ENCODE results near the gene MYL5. TPM values are rescaled to one million over a fixed set of nuclear protein-coding genes. Genes with fewer than 3 reads are reported as not detected.
"Not testable (repeated sequence)": the region's sequence is repeated elsewhere in the genome, so short reads cannot be mapped to it uniquely, and the experiment has no call there.

MYL5 gene
- total RNA-seq, 1 donor from 2014 or later: 6.5 TPM

GRCh38 chr4:699816-700580 is 25.7 kb downstream of the MYL5 start:
- DNase-seq (ENCODE audit: low spot score): no peak
- intact Hi-C loops (cut with DNase I): no loop called here

- intact Hi-C loops (cut with DNase I): no loop called here
- no peak for DNase-seq (ENCODE audit: low spot score)
Measured at GRCh38 chr4:700587-701264, 26.4 kb downstream of the MYL5 start.

GRCh38 chr4:702618-703048 is 28.3 kb downstream of the MYL5 start:
- DNase-seq (ENCODE audit: low spot score): no peak
- intact Hi-C loops (cut with DNase I): no loop called here

GRCh38 chr4:703336-704197 is 29.2 kb downstream of the MYL5 start:
- DNase-seq (ENCODE audit: low spot score): no peak
- intact Hi-C loops (cut with DNase I): loop anchor here (2.0 kb wide), 1 partner anchor 17 kb away; no protein-coding TSS in a partner anchor

- intact Hi-C loops (cut with DNase I): loop anchor here (2.0 kb wide), 1 partner anchor 18 kb away; no protein-coding TSS in a partner anchor
- no peak for DNase-seq (ENCODE audit: low spot score)
Measured at GRCh38 chr4:704198-704891, 30.0 kb downstream of the MYL5 start.

- intact Hi-C loops (cut with DNase I): loop anchor here (2.0 kb wide), 1 partner anchor 18 kb away; no protein-coding TSS in a partner anchor
- no peak for DNase-seq (ENCODE audit: low spot score)
Measured at GRCh38 chr4:704971-705277, 30.6 kb downstream of the MYL5 start.

- peak; percentile 98 for DNase-seq (ENCODE audit: low spot score)
- intact Hi-C loops (cut with DNase I): loop anchor here (2.0 kb wide), 1 partner anchor 19 kb away; no protein-coding TSS in a partner anchor
Measured at GRCh38 chr4:705278-706082, 31.1 kb downstream of the MYL5 start, which contains the start of gene PCGF3. PCGF3 (plus strand) TSS chr4:705832; CDS start chr4:733681, 27,849 bp downstream.

GRCh38 chr4:706083-706633 is 31.8 kb downstream of the MYL5 start:
- intact Hi-C loops (cut with DNase I); DNase-seq (ENCODE audit: low spot score): not testable (repeated sequence)

- DNase-seq (ENCODE audit: low spot score): no peak
- intact Hi-C loops (cut with DNase I): no loop called here
Measured at GRCh38 chr4:706834-707598, 32.7 kb downstream of the MYL5 start.

- intact Hi-C loops (cut with DNase I): no loop called here
- DNase-seq (ENCODE audit: low spot score): no peak
Measured at GRCh38 chr4:707929-708630, 33.7 kb downstream of the MYL5 start.

GRCh38 chr4:708631-708933 is 34.2 kb downstream of the MYL5 start:
- intact Hi-C loops (cut with DNase I): no loop called here

GRCh38 chr4:709348-709747 is 35.0 kb downstream of the MYL5 start:
- no peak for DNase-seq (ENCODE audit: low spot score)
- intact Hi-C loops (cut with DNase I): no loop called here

More at GRCh38 chr4:708631-708933, 34.2 kb downstream of the MYL5 start:
- DNase-seq (ENCODE audit: low spot score): no peak

- intact Hi-C loops (cut with DNase I): no loop called here
- DNase-seq (ENCODE audit: low spot score): no peak
Measured at GRCh38 chr4:710116-710515, 35.8 kb downstream of the MYL5 start.

GRCh38 chr4:710916-711315 is 36.6 kb downstream of the MYL5 start:
- DNase-seq (ENCODE audit: low spot score): no peak
- intact Hi-C loops (cut with DNase I): no loop called here

GRCh38 chr4:712093-712492 is 37.8 kb downstream of the MYL5 start:
- intact Hi-C loops (cut with DNase I): no loop called here
- DNase-seq (ENCODE audit: low spot score): no peak

GRCh38 chr4:712916-713632 is 38.7 kb downstream of the MYL5 start:
- intact Hi-C loops (cut with DNase I): no loop called here
- DNase-seq (ENCODE audit: low spot score): no peak

- intact Hi-C loops (cut with DNase I): no loop called here
- DNase-seq (ENCODE audit: low spot score): no peak
Measured at GRCh38 chr4:714087-714486, 39.7 kb downstream of the MYL5 start.
